ENCODE measurements around the gene CXCR6. TPM values are rescaled to one million over a fixed set of nuclear protein-coding genes. Genes with fewer than 3 reads are reported as not detected.

CXCR6 gene
- total RNA-seq, 2 experiments from 2014 or later, result 53.8 to 58.8 TPM

DNA sequence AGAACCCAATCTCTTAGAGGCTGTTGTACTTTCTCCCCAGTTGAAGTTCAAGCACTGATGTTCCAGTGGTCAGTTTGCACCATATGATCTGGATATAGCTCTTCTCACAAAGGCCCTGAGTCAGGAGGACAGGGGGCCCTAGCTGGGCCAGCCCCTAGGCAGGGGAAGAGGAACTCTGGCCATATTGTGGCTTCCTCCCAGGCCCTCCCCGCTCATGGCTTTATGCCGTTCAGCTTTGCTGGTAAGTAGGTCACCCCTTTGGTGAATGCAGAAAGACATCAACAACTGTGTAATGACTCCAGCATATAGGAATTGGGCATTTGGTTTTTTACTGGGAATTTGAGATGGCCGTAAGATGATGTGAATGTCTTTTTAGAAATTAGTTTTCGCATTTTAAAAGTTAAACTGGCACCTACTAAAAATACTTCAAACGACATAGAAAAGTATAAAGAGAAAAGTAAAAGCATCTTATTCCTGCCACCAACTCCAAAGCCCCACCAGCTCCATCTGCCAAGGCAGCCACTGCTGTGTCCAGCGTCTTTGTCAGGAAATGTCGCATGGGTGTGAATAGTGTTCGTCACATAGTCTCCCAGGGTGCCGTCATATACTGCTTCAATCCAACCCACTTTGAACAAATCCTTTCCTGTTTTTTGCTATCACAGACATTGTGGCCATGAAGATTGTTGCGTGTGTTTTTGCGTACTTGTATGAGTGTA lies 31.6 kb upstream of the CXCR6 start:
- peaks cover 50% of the 10 kb centered on the region for H3K27me3 Mint-ChIP-seq
- H3K4me1 Mint-ChIP-seq, result peaks cover 59% of the 10 kb centered on the region
- H3K36me3 Mint-ChIP-seq (ENCODE audit: low read depth), result peaks cover 32% of the 10 kb centered on the region
- no peak overlapping the region for H3K4me3 Mint-ChIP-seq
- CTCF ChIA-PET, result interaction anchor here (0.6 kb wide), 1 partner anchor 400 kb away, joined by 3 read pairs; no protein-coding TSS in a partner anchor
- DNase-seq, result no peak
- POLR2A ChIA-PET, result no interaction called here
- H3K27ac Mint-ChIP-seq, result no peak overlapping the region
- peaks cover 2% of the 10 kb centered on the region for H3K9me3 Mint-ChIP-seq

DNA sequence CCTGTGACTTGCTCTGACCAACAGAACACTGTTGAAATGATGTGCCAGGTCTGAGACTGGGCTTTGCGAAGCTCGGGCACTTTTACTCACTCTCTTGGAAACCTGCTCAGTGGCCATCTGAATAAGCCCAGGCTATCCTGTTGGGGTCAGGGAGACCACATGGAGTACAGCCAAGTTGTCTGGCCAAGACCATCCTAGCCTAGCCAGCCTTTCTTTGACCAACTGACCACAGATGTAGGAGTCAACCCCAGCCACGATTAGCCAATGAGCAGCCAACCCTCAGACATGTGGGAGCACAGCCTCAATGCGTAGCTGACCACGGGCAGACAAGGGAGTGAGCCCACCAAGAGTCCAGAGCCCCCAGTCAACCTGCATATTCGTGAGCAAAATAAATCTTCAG lies 30.8 kb upstream of the CXCR6 start:
- Mint-ChIP-seq H3K36me3 (ENCODE audit: low read depth) (peaks cover 26% of the 10 kb centered on the region), H3K4me1 (peaks cover 62% of the 10 kb centered on the region), H3K4me3 (no peak overlapping the region), H3K9me3 (no peaks in the 10 kb centered on the region), H3K27me3 (peaks cover 48% of the 10 kb centered on the region), H3K27ac (no peak overlapping the region)
- POLR2A ChIA-PET, result no interaction called here
- CTCF ChIA-PET, result interaction anchor here (0.9 kb wide), 1 partner anchor 17 kb away, joined by 3 read pairs; no protein-coding TSS in a partner anchor
- DNase-seq, result no peak

DNA sequence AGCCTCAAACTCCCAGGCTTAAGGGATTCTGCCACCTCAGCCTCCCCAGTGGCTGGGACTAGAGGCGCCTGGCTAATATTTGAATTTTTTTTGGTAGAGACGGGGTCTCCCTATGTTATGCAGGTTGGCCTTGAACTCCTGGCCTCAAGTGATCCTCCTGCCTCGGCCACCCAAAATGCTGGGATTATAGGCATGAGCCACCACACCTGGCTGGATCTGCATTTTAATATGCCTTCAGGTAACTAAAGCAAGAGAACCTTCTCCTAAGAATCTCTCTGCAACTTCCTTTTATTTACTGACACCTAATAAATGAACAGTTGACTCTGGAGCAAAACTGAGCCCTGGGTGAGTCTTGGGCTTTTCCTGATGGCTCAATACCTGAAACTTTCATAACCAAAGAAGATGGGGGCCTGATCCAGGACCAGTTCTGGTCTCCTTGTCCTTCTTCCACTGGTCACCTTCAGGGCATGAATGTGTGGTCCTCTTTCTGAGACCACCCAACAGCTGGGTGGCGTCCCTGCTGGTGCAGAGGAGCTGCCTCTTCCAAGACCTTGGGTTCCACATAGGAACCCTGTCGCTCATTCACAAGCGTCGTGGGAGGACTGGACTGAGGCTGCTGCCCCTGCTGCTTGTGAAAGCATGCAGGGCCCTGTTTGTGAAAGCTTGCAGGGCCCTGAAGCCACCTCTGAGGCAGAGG lies 28.8 kb upstream of the CXCR6 start:
- Mint-ChIP-seq H3K27ac (no peak overlapping the region), H3K36me3 (ENCODE audit: low read depth) (peaks cover 36% of the 10 kb centered on the region), H3K4me3 (no peak overlapping the region), H3K27me3 (peaks cover 45% of the 10 kb centered on the region), H3K9me3 (no peaks in the 10 kb centered on the region), H3K4me1 (peaks cover 48% of the 10 kb centered on the region)
- CTCF ChIA-PET, result interaction anchor here (1.2 kb wide), 1 partner anchor 14 kb away, joined by 3 read pairs; no protein-coding TSS in a partner anchor
- POLR2A ChIA-PET, result interaction anchor here (1.3 to 2.0 kb wide), 4 partner anchors 50 to 141 kb away, joined by 3 to 11 read pairs (median 7); partner anchors contain the start of gene LZTFL1
- no peak for DNase-seq

DNA sequence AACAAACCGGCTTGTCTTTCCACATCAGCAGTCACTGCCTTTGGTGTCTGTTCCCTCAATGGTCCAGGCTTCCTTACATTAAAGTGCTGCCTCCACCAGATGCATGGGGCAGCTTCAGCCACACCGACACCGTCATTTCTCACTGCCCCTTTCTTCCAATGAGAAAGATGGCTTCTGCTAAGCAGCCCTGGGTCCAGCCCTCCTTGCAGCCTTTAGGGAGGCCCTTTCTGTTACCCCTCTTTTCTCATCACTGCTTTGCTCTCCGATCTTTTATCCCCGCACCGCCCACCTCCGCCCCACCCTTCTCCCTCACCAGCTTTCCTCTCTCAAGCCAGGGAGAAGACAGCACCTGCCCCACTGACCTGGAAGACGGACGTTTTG lies 28.2 kb upstream of the CXCR6 start:
- no peaks in the 10 kb centered on the region for H3K9me3 Mint-ChIP-seq
- H3K36me3 Mint-ChIP-seq (ENCODE audit: low read depth), result peaks cover 34% of the 10 kb centered on the region
- ChIA-PET CTCF (interaction anchor here (0.9 to 1.2 kb wide), 2 partner anchors 13 to 82 kb away, joined by 3 read pairs; no protein-coding TSS in a partner anchor), POLR2A (interaction anchor here (0.9 to 2.0 kb wide), 5 partner anchors 13 to 142 kb away, joined by 3 to 11 read pairs (median 7); partner anchors contain the start of gene LZTFL1)
- no peak for DNase-seq
- H3K4me3 Mint-ChIP-seq, result peak overlapping the region; percentile 8
- peaks cover 40% of the 10 kb centered on the region for H3K27me3 Mint-ChIP-seq
- H3K4me1 Mint-ChIP-seq, result peaks cover 44% of the 10 kb centered on the region
- peak overlapping the region; percentile 16 for H3K27ac Mint-ChIP-seq

DNA sequence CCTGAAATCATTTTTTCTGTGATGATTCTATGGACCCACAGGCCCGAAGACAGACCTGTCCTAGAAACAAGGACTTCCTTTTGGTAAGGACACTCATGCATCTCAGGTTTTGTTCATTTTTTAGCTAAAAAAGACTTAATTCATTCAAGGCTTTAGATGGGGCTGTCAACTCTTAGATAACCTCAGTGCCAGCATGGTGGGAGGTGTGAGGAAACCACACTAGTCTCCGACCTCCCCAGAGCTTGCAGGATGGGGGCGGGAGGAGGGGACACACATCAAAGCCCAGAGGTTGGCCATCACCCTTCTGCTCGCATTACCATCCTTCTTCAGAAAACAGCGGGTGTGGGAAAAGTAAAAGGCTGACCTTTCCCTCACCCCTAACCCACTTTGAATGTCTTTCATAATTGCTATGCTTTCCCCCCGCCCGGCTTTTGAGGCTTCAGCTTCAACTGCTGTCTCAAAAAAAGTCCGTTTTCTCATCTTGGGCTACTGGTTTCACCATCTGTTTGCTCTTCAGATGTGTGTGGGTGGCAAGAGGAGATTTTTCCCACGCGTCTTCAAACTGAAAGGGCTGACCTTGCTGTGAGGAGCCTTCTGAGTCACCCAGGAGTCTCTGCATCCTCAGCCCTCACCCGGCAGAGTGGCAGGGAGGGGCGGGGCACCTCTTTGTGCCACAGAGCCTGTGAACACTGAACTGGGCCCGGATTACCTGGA lies 27.6 kb upstream of the CXCR6 start:
- no peaks in the 10 kb centered on the region for H3K9me3 Mint-ChIP-seq
- POLR2A ChIA-PET, result interaction anchor here (0.9 to 2.0 kb wide), 5 partner anchors 12 to 143 kb away, joined by 3 to 11 read pairs (median 7); partner anchors contain the start of gene LZTFL1
- H3K27ac Mint-ChIP-seq, result peak overlapping the region; percentile 16
- DNase-seq, result peak; percentile 83
- peak overlapping the region; percentile 16 for H3K4me3 Mint-ChIP-seq
- H3K36me3 Mint-ChIP-seq (ENCODE audit: low read depth), result peaks cover 35% of the 10 kb centered on the region
- peaks cover 34% of the 10 kb centered on the region for H3K27me3 Mint-ChIP-seq
- H3K4me1 Mint-ChIP-seq, result peaks cover 41% of the 10 kb centered on the region
- CTCF ChIA-PET, result interaction anchor here (0.9 to 1.2 kb wide), 2 partner anchors 13 to 83 kb away, joined by 3 read pairs; no protein-coding TSS in a partner anchor

DNA sequence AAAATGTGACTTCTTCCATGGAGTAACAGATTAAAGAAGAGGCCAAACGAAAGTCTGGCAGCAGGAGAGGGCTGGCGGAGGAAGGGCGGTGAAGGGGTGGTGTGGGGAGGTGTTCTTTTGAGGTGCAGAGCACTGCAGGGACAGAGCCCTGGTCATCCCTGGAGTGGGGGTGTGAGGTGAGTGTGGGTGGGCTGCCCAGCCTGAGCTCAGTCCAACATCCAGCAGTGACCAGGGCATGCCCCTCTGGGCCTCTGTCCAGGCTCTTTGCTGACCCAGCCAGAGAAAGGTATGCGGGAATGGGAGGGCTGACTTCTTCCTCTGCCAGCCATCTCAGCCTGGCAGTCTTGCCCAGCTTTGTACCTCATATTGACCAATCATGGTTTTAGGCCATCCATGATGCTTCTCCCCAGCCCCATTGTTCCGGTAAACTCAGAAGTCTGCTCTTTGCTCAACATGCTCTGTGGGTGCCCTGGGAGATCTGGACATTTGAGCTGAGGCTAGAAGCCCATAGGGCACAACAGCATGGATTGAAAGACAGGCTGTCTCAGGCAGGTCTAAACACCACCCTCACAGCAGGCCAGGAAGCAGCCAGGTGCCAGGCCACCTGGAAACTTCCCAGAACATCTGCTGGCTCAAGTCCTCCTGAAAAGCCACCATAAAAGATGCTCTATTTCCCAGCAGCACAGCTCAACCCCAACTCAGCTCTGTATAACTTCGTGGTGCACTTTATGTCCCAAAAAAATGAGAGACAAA lies 25.9 kb upstream of the CXCR6 start:
- CTCF ChIA-PET, result no interaction called here
- Mint-ChIP-seq H3K36me3 (ENCODE audit: low read depth) (peaks cover 44% of the 10 kb centered on the region), H3K9me3 (no peaks in the 10 kb centered on the region), H3K27me3 (peaks cover 24% of the 10 kb centered on the region), H3K4me1 (peaks cover 40% of the 10 kb centered on the region), H3K4me3 (no peak overlapping the region), H3K27ac (no peak overlapping the region)
- DNase-seq, result no peak
- POLR2A ChIA-PET, result interaction anchor here (0.7 kb wide), 1 partner anchor 29 kb away, joined by 3 read pairs; no protein-coding TSS in a partner anchor

DNA sequence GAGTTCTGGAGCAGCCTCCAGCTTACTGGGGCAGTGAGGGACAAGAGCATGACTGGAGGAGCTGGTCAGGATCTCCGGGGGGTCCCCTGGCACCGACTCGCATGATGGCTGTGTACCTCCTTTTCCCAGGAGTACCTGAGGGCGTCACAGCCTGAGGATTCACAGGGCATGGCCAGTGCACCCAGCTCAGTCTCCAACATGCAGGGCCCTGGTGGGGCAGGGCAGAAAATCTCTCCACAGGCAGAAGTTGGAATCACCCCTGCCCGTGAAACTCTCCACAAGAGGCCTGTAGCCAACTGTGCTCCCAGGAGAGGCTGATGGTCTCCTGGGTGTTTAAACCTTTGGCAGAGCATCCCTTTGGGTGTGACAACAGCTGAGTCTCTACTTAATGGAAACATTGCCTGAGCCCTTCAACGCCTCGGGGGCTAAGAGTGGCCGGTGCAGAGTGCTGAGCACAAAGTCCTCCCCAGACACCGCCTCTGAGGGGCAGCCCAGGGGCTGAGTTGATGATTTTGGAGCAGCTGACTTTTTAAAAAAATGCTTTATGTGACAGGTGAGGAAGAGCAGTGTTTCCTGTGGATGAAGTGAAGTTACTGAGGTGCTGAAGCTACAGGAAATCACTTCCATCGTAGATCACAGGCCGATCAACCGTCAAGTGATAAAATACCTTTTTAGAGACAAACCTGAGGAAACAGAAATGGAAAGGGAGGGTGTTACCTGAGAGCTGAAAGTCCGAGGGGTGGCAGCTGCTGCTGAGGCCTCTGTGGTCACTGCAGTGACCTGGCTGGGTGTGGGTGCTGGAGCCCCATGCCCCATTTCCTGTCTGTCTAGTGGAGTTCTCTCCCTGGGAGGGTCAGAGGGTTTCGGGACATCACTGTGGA lies 21.9 kb upstream of the CXCR6 start:
- no peaks in the 10 kb centered on the region for H3K9me3 Mint-ChIP-seq
- ChIA-PET CTCF (interaction anchor here (0.6 to 2.5 kb wide), 3 partner anchors 8 to 89 kb away, joined by 3 to 11 read pairs (median 3); no protein-coding TSS in a partner anchor), POLR2A (no interaction called here)
- H3K36me3 Mint-ChIP-seq (ENCODE audit: low read depth), result peaks cover 67% of the 10 kb centered on the region
- peaks cover 20% of the 10 kb centered on the region for H3K4me1 Mint-ChIP-seq
- no peak for DNase-seq
- H3K4me3 Mint-ChIP-seq, result no peak overlapping the region
- H3K27ac Mint-ChIP-seq, result no peak overlapping the region
- H3K27me3 Mint-ChIP-seq, result no peaks in the 10 kb centered on the region

DNA sequence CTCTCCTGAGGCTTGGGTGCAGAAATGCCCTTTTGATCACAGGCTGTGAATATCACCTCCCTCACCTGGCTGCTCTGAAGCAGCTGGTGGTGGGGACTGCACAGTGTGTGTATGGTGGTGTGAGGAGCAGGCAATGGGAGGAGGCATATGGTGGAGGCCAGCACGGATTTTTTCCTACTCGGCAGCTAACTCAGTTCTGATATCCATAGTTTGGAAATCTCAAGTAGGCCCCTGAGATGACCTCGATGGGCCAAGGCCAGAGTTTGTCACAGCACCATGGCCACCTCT lies 21.3 kb upstream of the CXCR6 start:
- Mint-ChIP-seq H3K27me3 (no peaks in the 10 kb centered on the region), H3K4me3 (no peak overlapping the region), H3K4me1 (peaks cover 14% of the 10 kb centered on the region), H3K36me3 (ENCODE audit: low read depth) (peaks cover 70% of the 10 kb centered on the region), H3K9me3 (no peaks in the 10 kb centered on the region), H3K27ac (no peak overlapping the region)
- no peak for DNase-seq
- ChIA-PET CTCF (interaction anchor here (0.6 to 0.9 kb wide), 2 partner anchors 17 to 89 kb away, joined by 3 read pairs; no protein-coding TSS in a partner anchor), POLR2A (no interaction called here)

DNA sequence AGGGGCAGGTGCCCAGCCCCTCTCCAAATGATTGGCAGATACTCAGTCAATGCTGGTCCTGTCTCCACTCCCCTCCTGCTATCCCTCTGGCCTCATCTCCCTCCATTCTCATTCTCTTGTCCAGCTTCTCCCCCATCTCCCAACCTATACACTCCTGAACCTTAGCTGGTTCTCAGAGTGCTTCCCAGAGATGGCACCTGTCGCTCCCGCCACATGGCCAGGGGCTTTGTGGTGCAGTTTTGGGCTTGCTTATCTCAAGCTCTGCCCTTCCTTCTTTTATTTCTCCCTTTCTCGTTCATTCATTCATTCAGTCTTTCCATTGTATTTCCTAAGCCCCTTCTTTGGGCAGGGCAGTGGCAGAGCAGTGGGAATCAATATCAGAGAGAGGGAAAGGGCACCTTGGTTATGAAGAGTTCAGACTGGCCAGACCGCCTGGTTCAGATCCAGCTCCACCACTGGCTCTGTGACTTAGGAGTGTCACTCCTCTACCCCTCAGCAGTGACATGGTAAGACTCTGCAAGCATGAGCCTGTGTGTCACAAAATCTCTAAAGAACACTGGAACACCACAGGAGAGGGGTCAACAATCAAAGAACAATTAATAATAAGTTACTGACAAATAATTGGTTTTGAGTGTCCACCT lies 20.2 kb upstream of the CXCR6 start:
- no peaks in the 10 kb centered on the region for H3K9me3 Mint-ChIP-seq
- peaks cover 8% of the 10 kb centered on the region for H3K4me1 Mint-ChIP-seq
- H3K27ac Mint-ChIP-seq, result no peak overlapping the region
- no peak overlapping the region for H3K4me3 Mint-ChIP-seq
- CTCF ChIA-PET, result interaction anchor here (0.6 to 1.7 kb wide), 2 partner anchors 161 to 263 kb away, joined by 4 to 5 read pairs; no protein-coding TSS in a partner anchor
- no peak for DNase-seq
- peaks cover 78% of the 10 kb centered on the region for H3K36me3 Mint-ChIP-seq (ENCODE audit: low read depth)
- POLR2A ChIA-PET, result interaction anchor here (1.1 kb wide), 1 partner anchor 15 kb away, joined by 3 read pairs; no protein-coding TSS in a partner anchor
- H3K27me3 Mint-ChIP-seq, result no peaks in the 10 kb centered on the region

DNA sequence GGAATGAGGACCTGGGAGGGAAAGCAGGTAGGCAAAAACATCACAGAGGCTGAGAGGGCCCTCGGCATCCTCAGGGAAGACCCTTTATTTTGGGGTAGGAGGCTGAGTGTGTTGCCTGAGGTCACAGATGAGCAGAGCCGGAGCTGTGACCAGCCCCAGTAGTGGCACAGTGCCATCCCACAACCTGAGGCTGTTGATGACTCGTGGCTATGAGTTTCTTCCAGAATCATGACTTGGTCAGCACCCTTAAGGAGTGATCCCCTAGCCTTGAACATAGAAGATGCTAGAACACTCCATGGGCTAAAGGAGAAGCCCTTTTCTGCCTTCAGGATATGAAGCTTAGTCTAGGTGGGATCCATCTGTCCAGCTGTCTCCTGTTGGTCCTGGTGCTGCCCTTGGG lies 19.5 kb upstream of the CXCR6 start:
- no peaks in the 10 kb centered on the region for H3K9me3 Mint-ChIP-seq
- no peaks in the 10 kb centered on the region for H3K27me3 Mint-ChIP-seq
- peaks cover 9% of the 10 kb centered on the region for H3K4me1 Mint-ChIP-seq
- H3K4me3 Mint-ChIP-seq, result no peak overlapping the region
- H3K36me3 Mint-ChIP-seq (ENCODE audit: low read depth), result peaks cover 78% of the 10 kb centered on the region
- ChIA-PET CTCF (interaction anchor here (1.7 kb wide), 1 partner anchor 162 kb away, joined by 5 read pairs; no protein-coding TSS in a partner anchor), POLR2A (no interaction called here)
- no peak for DNase-seq
- H3K27ac Mint-ChIP-seq, result no peak overlapping the region

DNA sequence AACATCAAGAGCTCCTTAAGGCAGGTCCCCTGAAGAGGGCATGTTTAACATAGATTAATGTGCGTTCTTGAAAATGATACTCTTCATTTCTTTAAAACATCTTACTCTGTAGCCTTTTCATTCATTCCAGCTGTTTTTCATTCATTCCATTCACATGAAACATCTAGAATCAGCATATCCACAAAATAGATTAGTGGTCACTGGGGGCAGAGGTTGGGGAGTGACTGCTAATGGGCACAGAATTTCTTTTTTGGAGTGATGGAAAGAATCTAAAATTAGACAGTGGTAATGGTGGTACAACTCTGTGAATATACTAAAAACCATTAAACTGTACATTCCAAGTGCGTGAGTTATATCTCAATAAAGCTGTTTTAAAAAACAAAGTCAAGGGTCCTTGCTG lies 15.4 kb upstream of the CXCR6 start:
- no peak for DNase-seq
- POLR2A ChIA-PET, result interaction anchor here (1.2 kb wide), 1 partner anchor 12 kb away, joined by 3 read pairs; no protein-coding TSS in a partner anchor

More for the DNA sequence above, 15.4 kb upstream of the CXCR6 start:
- no peaks in the 10 kb centered on the region for H3K27me3 Mint-ChIP-seq
- H3K9me3 Mint-ChIP-seq, result no peaks in the 10 kb centered on the region
- peaks cover 5% of the 10 kb centered on the region for H3K4me1 Mint-ChIP-seq
- CTCF ChIA-PET, result interaction anchor here (1.3 to 8.2 kb wide), 7 partner anchors 10 to 416 kb away, joined by 4 to 60 read pairs (median 10); partner anchors contain the start of genes LZTFL1 and SACM1L
- no peak overlapping the region for H3K4me3 Mint-ChIP-seq
- peaks cover 79% of the 10 kb centered on the region for H3K36me3 Mint-ChIP-seq (ENCODE audit: low read depth)
- H3K27ac Mint-ChIP-seq, result no peak overlapping the region
